Measurements from ENCODE around the gene NEK6. TPM values are rescaled to one million over a fixed set of nuclear protein-coding genes. Genes with fewer than 3 reads are reported as not detected.

Gene NEK6
- total and polyA plus RNA-seq, 9 donors = 7.2 to 45.1 (median 22.8) TPM

GRCh38 chr9:124389146-124389939, 131.6 kb downstream of the NEK6 start:
- DNase-seq = no peak
- no peak for TF ChIP-seq POLR2A (IDR thresholded peaks at IDR 0.05)
- TF ChIP-seq CTCF (IDR thresholded peaks at IDR 0.05) = no peak
- TF ChIP-seq EP300 (IDR thresholded peaks at IDR 0.05) = no peak
- WGBS, 3 donors = 73 to 78% (median 77%) methylated on average over 7 of the region's 7 CpGs
- Histone ChIP-seq H3K27me3 (no peaks in the 10 kb centered on the region), H3K9me3 (no peaks in the 10 kb centered on the region), H3K36me3 (no peaks in the 10 kb centered on the region), H3K4me1 (ENCODE audit: insufficient read depth) (peaks cover 17% of the 10 kb centered on the region), H3K4me3 (no peak overlapping the region), H3K27ac (no peak overlapping the region)
- intact Hi-C loops (cut with DNase I) = no loop called here

GRCh38 chr9:124390794-124391658, 133.3 kb downstream of the NEK6 start:
- Histone ChIP-seq H3K4me3 (no peak overlapping the region), H3K36me3 (no peaks in the 10 kb centered on the region), H3K9me3 (no peaks in the 10 kb centered on the region), H3K27me3 (no peaks in the 10 kb centered on the region), H3K4me1 (ENCODE audit: insufficient read depth) (peaks cover 14% of the 10 kb centered on the region), H3K27ac (no peak overlapping the region)
- no peak for DNase-seq
- TF ChIP-seq POLR2A (IDR thresholded peaks at IDR 0.05) = no peak
- TF ChIP-seq CTCF (IDR thresholded peaks at IDR 0.05) = no peak
- no peak for TF ChIP-seq EP300 (IDR thresholded peaks at IDR 0.05)
- 71 to 75% (median 74%) methylated on average over 9 of the region's 9 CpGs for WGBS, 3 donors
- intact Hi-C loops (cut with DNase I) = no loop called here

GRCh38 chr9:124392254-124392870, 134.6 kb downstream of the NEK6 start:
- no peaks in the 10 kb centered on the region for H3K27me3 ChIP-seq
- 91 to 96% (median 91%) methylated on average over 12 of the region's 12 CpGs for WGBS, 3 donors
- H3K4me3 ChIP-seq = no peak overlapping the region
- intact Hi-C loops (cut with DNase I) = no loop called here
- H3K36me3 ChIP-seq = no peaks in the 10 kb centered on the region
- no peak overlapping the region for H3K27ac ChIP-seq
- no peak for DNase-seq
- H3K9me3 ChIP-seq = no peaks in the 10 kb centered on the region
- TF ChIP-seq POLR2A (IDR thresholded peaks at IDR 0.05) = no peak
- TF ChIP-seq CTCF (IDR thresholded peaks at IDR 0.05) = no peak
- no peak for TF ChIP-seq EP300 (IDR thresholded peaks at IDR 0.05)
- peaks cover 10% of the 10 kb centered on the region for H3K4me1 ChIP-seq (ENCODE audit: insufficient read depth)

GRCh38 chr9:124392871-124393460, 135.2 kb downstream of the NEK6 start:
- TF ChIP-seq EP300 (IDR thresholded peaks at IDR 0.05) = no peak
- TF ChIP-seq POLR2A (IDR thresholded peaks at IDR 0.05) = no peak
- TF ChIP-seq CTCF (IDR thresholded peaks at IDR 0.05) = no peak
- intact Hi-C loops (cut with DNase I) = no loop called here
- Histone ChIP-seq H3K27me3 (no peaks in the 10 kb centered on the region), H3K4me3 (no peak overlapping the region), H3K4me1 (ENCODE audit: insufficient read depth) (peaks cover 10% of the 10 kb centered on the region), H3K9me3 (no peaks in the 10 kb centered on the region), H3K36me3 (no peaks in the 10 kb centered on the region), H3K27ac (no peak overlapping the region)
- 73 to 83% (median 82%) methylated on average over 9 of the region's 9 CpGs for WGBS, 3 donors
- DNase-seq = no peak
